ENCODE results near the gene CD58. TPM values are rescaled to one million over a fixed set of nuclear protein-coding genes. Genes with fewer than 3 reads are reported as not detected.

The CD58 gene
- total RNA-seq, 1 experiment from 2014 or later, result 5.3 TPM

DNA sequence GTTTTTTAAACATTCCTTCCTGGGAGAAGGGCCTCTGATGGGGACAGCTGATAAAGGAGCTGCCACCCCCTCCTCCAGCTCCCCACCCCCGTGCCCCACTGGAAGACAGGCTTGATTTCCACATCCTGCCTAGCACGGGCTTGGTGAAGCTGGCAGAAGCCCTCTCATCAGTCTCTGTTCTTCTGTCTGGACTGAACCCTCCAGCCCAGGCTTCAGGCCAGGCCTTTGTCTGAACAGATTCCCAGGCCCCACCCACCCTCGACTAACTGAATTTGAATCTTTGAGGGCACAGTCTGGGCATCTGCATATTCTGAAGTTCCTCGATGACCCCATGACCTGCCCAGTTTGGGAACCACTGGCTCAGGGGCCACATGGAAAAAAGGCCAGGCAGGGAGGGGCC is 75.3 kb downstream of the CD58 start (continued):
- TF ChIP-seq, protein P1, sequence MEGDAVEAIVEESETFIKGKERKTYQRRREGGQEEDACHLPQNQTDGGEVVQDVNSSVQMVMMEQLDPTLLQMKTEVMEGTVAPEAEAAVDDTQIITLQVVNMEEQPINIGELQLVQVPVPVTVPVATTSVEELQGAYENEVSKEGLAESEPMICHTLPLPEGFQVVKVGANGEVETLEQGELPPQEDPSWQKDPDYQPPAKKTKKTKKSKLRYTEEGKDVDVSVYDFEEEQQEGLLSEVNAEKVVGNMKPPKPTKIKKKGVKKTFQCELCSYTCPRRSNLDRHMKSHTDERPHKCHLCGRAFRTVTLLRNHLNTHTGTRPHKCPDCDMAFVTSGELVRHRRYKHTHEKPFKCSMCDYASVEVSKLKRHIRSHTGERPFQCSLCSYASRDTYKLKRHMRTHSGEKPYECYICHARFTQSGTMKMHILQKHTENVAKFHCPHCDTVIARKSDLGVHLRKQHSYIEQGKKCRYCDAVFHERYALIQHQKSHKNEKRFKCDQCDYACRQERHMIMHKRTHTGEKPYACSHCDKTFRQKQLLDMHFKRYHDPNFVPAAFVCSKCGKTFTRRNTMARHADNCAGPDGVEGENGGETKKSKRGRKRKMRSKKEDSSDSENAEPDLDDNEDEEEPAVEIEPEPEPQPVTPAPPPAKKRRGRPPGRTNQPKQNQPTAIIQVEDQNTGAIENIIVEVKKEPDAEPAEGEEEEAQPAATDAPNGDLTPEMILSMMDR (IDR thresholded peaks at IDR 0.05), result no peak
- TF ChIP-seq, protein P2, sequence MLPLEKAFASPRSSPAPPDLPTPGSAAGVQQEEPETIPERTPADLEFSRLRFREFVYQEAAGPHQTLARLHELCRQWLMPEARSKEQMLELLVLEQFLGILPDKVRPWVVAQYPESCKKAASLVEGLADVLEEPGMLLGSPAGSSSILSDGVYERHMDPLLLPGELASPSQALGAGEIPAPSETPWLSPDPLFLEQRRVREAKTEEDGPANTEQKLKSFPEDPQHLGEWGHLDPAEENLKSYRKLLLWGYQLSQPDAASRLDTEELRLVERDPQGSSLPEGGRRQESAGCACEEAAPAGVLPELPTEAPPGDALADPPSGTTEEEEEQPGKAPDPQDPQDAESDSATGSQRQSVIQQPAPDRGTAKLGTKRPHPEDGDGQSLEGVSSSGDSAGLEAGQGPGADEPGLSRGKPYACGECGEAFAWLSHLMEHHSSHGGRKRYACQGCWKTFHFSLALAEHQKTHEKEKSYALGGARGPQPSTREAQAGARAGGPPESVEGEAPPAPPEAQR (CRISPR knock-in tag; IDR thresholded peaks at IDR 0.05), result no peak
- no peak for TF ChIP-seq ZNF263 (CRISPR knock-in tag; IDR thresholded peaks at IDR 0.05; ENCODE audit: low read depth)
- TF ChIP-seq, protein P3, sequence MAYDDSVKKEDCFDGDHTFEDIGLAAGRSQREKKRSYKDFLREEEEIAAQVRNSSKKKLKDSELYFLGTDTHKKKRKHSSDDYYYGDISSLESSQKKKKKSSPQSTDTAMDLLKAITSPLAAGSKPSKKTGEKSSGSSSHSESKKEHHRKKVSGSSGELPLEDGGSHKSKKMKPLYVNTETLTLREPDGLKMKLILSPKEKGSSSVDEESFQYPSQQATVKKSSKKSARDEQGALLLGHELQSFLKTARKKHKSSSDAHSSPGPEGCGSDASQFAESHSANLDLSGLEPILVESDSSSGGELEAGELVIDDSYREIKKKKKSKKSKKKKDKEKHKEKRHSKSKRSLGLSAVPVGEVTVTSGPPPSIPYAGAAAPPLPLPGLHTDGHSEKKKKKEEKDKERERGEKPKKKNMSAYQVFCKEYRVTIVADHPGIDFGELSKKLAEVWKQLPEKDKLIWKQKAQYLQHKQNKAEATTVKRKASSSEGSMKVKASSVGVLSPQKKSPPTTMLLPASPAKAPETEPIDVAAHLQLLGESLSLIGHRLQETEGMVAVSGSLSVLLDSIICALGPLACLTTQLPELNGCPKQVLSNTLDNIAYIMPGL (CRISPR knock-in tag; IDR thresholded peaks at IDR 0.05), result no peak
- no peak for TF ChIP-seq JAZF1 (CRISPR knock-in tag; IDR thresholded peaks at IDR 0.05)
- TF ChIP-seq, protein P4, sequence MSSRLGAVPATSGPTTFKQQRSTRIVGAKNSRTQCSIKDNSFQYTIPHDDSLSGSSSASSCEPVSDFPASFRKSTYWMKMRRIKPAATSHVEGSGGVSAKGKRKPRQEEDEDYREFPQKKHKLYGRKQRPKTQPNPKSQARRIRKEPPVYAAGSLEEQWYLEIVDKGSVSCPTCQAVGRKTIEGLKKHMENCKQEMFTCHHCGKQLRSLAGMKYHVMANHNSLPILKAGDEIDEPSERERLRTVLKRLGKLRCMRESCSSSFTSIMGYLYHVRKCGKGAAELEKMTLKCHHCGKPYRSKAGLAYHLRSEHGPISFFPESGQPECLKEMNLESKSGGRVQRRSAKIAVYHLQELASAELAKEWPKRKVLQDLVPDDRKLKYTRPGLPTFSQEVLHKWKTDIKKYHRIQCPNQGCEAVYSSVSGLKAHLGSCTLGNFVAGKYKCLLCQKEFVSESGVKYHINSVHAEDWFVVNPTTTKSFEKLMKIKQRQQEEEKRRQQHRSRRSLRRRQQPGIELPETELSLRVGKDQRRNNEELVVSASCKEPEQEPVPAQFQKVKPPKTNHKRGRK (CRISPR knock-in tag; IDR thresholded peaks at IDR 0.05; ENCODE audit: borderline replicate concordance), result no peak
- no peak for TF ChIP-seq TCF7 (CRISPR knock-in tag; IDR thresholded peaks at IDR 0.05; ENCODE audit: low read depth)
- no peak for TF ChIP-seq EMX1 (CRISPR knock-in tag; IDR thresholded peaks at IDR 0.05)
- TF ChIP-seq, protein P5, sequence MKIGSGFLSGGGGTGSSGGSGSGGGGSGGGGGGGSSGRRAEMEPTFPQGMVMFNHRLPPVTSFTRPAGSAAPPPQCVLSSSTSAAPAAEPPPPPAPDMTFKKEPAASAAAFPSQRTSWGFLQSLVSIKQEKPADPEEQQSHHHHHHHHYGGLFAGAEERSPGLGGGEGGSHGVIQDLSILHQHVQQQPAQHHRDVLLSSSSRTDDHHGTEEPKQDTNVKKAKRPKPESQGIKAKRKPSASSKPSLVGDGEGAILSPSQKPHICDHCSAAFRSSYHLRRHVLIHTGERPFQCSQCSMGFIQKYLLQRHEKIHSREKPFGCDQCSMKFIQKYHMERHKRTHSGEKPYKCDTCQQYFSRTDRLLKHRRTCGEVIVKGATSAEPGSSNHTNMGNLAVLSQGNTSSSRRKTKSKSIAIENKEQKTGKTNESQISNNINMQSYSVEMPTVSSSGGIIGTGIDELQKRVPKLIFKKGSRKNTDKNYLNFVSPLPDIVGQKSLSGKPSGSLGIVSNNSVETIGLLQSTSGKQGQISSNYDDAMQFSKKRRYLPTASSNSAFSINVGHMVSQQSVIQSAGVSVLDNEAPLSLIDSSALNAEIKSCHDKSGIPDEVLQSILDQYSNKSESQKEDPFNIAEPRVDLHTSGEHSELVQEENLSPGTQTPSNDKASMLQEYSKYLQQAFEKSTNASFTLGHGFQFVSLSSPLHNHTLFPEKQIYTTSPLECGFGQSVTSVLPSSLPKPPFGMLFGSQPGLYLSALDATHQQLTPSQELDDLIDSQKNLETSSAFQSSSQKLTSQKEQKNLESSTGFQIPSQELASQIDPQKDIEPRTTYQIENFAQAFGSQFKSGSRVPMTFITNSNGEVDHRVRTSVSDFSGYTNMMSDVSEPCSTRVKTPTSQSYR (CRISPR knock-in tag; IDR thresholded peaks at IDR 0.05), result no peak
- no peak for TF ChIP-seq HMGA2 (CRISPR knock-in tag; IDR thresholded peaks at IDR 0.05)
- no peak for TF ChIP-seq TP53 (CRISPR knock-in tag; IDR thresholded peaks at IDR 0.05)
- no peak for TF ChIP-seq NR3C1 (CRISPR knock-in tag; conservative IDR thresholded peaks at IDR 0.05; ENCODE audit: low read depth)
- no peak for TF ChIP-seq RELA (CRISPR knock-in tag; IDR thresholded peaks at IDR 0.05; ENCODE audit: borderline replicate concordance)

DNA sequence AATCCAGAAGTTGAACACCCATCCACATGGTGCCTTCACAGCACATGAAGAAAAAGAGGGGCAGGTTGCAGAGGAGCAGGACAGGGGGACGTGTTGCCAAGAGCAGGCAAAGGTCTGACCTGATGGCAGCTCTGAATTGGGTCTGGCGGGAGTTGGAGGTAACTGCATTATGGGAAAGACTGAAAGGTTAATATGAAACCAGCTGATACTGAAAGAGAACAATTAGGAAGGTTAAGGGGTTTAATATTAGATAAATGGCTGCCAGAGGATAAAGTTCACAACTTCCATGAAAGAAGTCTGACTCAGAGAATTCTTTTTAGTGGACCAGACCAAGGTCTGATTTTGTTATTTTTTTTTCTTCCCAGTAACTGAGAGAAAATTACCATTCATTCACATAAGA is 76.1 kb downstream of the CD58 start:
- POLR2A ChIA-PET, result no interaction called here
- no peak for ATAC-seq

More for the DNA sequence above, 76.1 kb downstream of the CD58 start:
- Mint-ChIP-seq H3K27me3 (ENCODE audit: low read depth) (no peaks in the 10 kb centered on the region), H3K4me1 (peaks cover 21% of the 10 kb centered on the region), H3K4me3 (no peak overlapping the region), H3K9me3 (no peaks in the 10 kb centered on the region), H3K27ac (no peak overlapping the region), H3K36me3 (no peaks in the 10 kb centered on the region)
- TF ChIP-seq ESRRA (CRISPR knock-in tag; IDR thresholded peaks at IDR 0.05; ENCODE audit: borderline replicate concordance) (no peak), NFATC4 (CRISPR knock-in tag; IDR thresholded peaks at IDR 0.05) (no peak), ZNF121 (CRISPR knock-in tag; IDR thresholded peaks at IDR 0.05) (no peak)
- TF ChIP-seq, protein P6, sequence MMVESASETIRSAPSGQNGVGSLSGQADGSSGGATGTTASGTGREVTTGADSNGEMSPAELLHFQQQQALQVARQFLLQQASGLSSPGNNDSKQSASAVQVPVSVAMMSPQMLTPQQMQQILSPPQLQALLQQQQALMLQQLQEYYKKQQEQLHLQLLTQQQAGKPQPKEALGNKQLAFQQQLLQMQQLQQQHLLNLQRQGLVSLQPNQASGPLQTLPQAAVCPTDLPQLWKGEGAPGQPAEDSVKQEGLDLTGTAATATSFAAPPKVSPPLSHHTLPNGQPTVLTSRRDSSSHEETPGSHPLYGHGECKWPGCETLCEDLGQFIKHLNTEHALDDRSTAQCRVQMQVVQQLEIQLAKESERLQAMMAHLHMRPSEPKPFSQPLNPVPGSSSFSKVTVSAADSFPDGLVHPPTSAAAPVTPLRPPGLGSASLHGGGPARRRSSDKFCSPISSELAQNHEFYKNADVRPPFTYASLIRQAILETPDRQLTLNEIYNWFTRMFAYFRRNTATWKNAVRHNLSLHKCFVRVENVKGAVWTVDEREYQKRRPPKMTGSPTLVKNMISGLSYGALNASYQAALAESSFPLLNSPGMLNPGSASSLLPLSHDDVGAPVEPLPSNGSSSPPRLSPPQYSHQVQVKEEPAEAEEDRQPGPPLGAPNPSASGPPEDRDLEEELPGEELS (CRISPR knock-in tag; IDR thresholded peaks at IDR 0.05), result no peak
- CTCF ChIA-PET, result interaction anchor here (2.4 to 5.3 kb wide), 3 partner anchors 9 to 356 kb away, joined by 23 to 122 read pairs (median 32); no protein-coding TSS in a partner anchor
- DNase-seq (ENCODE audit: low spot score), result no peak
